PC-9 (cell line): Measurements from ENCODE around the gene RYR1.

Experiments used
- CTCF ChIP-seq: fragments of 200-600 bp; sonication (generic); conservative IDR thresholded peaks from 2 replicates; pipeline ENCODE4 v1.6.1; 2017; ENCODE audit warnings: mixed run types, antibody characterized with exemption, mild to moderate bottlenecking, moderate library complexity
- EZH2 ChIP-seq: fragments of 200-600 bp; sonication (generic); IDR thresholded peaks from 2 replicates; pipeline ENCODE4 v1.8.0; 2017; ENCODE audit warnings: antibody characterized with exemption, low read depth

- TF ChIP-seq EZH2 (no peak), CTCF (no peak)
Observed at GRCh38 chr19:38482496-38482895, 49.0 kb downstream of the RYR1 start.
